PC-3 (cell line): ENCODE results near the gene PPP1R12B. TPM values are rescaled to one million over a fixed set of nuclear protein-coding genes. Genes with fewer than 3 reads are reported as not detected.
"Not testable (repeated sequence)": the region's sequence is repeated elsewhere in the genome, so short reads cannot be mapped to it uniquely, and the experiment has no call there.

Experiments used
- ATAC-seq: fragments of 200-7000 bp; cut with Tn5 transposase; 2 replicates; pipeline ENCODE4 v1.9.1; 2020; ENCODE audit warnings: mild to moderate bottlenecking, moderate library complexity
- BruUV-seq: library from RNA; stranded (reverse); fragments of 400-500 nt; replicated peaks from 2 replicates; lab custom pipeline; 2021; lab: Mats Ljungman, UMichigan
- CTCF ChIA-PET: fragments of 300-600 bp; sonication (Branson Sonifier 250); formaldehyde crosslinking; loops from one replicate; lab custom pipeline; 2022; ENCODE audit warnings: antibody characterized with exemption; lab: Charles Lee
- POLR2A ChIA-PET: fragments of 300-600 bp; sonication (Branson Sonifier 250); formaldehyde crosslinking; loops from one replicate; lab custom pipeline; 2022; ENCODE audit warnings: antibody characterized with exemption; ENCODE audit not compliant: unreplicated experiment; lab: Charles Lee
- DNase-seq: peaks from one replicate; pipeline ENCODE4 v3.0.0-alpha.2; 2015
- H2AFZ ChIP-seq: fragments of 300-600 bp; sonication (generic); 2 replicates; pipeline ENCODE4 v1.6.0; 2016; ENCODE audit warnings: antibody characterized with exemption, low read length
- H3F3A ChIP-seq: fragments of 300-600 bp; sonication (generic); one replicate; pipeline ENCODE4 v1.6.0; 2017; ENCODE audit warnings: antibody characterized with exemption, low read length, control low read depth, mild to moderate bottlenecking; ENCODE audit not compliant: unreplicated experiment
- H3K27ac ChIP-seq: fragments of 300-600 bp; sonication (generic); 2 replicates; pipeline ENCODE4 v1.5.1; 2016; ENCODE audit warnings: mild to moderate bottlenecking, low read length
- H3K27me3 ChIP-seq: fragments of 300-600 bp; sonication (generic); 2 replicates; pipeline ENCODE4 v1.6.1; 2016; ENCODE audit warnings: low read length, mixed read lengths
- H3K36me3 ChIP-seq: fragments of 300-600 bp; sonication (generic); 2 replicates; pipeline ENCODE4 v1.6.1; 2016; ENCODE audit warnings: low read depth, mixed run types, low read length, mixed read lengths
- H3K4me1 ChIP-seq: fragments of 300-600 bp; sonication (generic); 2 replicates; pipeline ENCODE4 v1.5.1; 2016; ENCODE audit warnings: low read length; ENCODE audit not compliant: insufficient read depth
- H3K4me2 ChIP-seq: fragments of 300-600 bp; sonication (generic); 2 replicates; pipeline ENCODE4 v1.6.0; 2016; ENCODE audit warnings: low read length
- H3K4me3 ChIP-seq: fragments of 300-600 bp; sonication (generic); 2 replicates; pipeline ENCODE4 v1.5.1; 2016; ENCODE audit warnings: mild to moderate bottlenecking, low read length, mixed read lengths
- H3K79me2 ChIP-seq: fragments of 300-600 bp; sonication (generic); 2 replicates; pipeline ENCODE4 v1.6.1; 2017; ENCODE audit warnings: low read length, mixed read lengths
- H3K9ac ChIP-seq: fragments of 300-600 bp; sonication (generic); 2 replicates; pipeline ENCODE4 v1.6.0; 2016; ENCODE audit warnings: mild to moderate bottlenecking, low read length
- H3K9me2 ChIP-seq: fragments of 300-600 bp; sonication (generic); replicated peaks from 2 replicates; pipeline ENCODE4 v1.6.1; 2016; ENCODE audit warnings: mixed run types, low read length, mixed read lengths
- H3K9me3 ChIP-seq: fragments of 300-600 bp; sonication (generic); 2 replicates; pipeline ENCODE4 v1.6.1; 2016; ENCODE audit warnings: low read length, mixed read lengths
- H4K20me1 ChIP-seq: fragments of 300-600 bp; sonication (generic); 2 replicates; pipeline ENCODE4 v1.6.1; 2016; ENCODE audit warnings: low read length, mixed read lengths
- intact Hi-C: fragments of 100-400 bp; cut with micrococcal nuclease; formaldehyde crosslinking; loops from 2 replicates; pipeline ENCODE4 v1.9.0; 2023
- total RNA-seq: library from RNA; depleted of rRNA; stranded (reverse); fragments of >200 nt; gene quantifications from 2 replicates; pipeline ENCODE4 v1.2.3, GENCODE V29; 2014

PPP1R12B gene
- total RNA-seq, 1 experiment from 2014 or later = 2.0 TPM

DNA sequence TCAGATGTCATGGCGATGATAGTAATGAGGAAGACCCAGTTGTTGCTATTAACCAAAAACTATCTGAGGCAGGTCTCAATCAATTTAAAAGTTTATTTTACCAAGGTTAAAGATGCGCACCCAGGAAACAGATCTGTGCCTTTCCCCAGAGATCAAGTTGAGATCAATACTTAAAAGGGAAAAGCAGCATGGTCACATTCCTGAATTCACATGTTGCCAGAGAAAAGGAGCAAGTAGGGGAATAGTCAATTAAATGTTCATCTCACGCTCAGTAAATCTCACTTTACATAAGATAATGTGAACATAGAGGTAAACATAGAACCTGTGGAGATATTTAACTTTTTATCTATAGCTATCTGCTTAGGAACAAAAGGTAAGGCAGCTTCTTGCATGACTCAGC is 71.2 kb downstream of the PPP1R12B start:
- H3K4me3 ChIP-seq, POLR2A ChIA-PET, H3K27me3 ChIP-seq, H3K9me2 ChIP-seq, BruUV-seq, H3K4me2 ChIP-seq, H3K9me3 ChIP-seq, H2AFZ ChIP-seq, H3K36me3 ChIP-seq, CTCF ChIA-PET, intact Hi-C loops, ATAC-seq, H3K27ac ChIP-seq, H3K79me2 ChIP-seq, H3F3A ChIP-seq, H3K9ac ChIP-seq, DNase-seq, H3K4me1 ChIP-seq, H4K20me1 ChIP-seq: not testable (repeated sequence)

DNA sequence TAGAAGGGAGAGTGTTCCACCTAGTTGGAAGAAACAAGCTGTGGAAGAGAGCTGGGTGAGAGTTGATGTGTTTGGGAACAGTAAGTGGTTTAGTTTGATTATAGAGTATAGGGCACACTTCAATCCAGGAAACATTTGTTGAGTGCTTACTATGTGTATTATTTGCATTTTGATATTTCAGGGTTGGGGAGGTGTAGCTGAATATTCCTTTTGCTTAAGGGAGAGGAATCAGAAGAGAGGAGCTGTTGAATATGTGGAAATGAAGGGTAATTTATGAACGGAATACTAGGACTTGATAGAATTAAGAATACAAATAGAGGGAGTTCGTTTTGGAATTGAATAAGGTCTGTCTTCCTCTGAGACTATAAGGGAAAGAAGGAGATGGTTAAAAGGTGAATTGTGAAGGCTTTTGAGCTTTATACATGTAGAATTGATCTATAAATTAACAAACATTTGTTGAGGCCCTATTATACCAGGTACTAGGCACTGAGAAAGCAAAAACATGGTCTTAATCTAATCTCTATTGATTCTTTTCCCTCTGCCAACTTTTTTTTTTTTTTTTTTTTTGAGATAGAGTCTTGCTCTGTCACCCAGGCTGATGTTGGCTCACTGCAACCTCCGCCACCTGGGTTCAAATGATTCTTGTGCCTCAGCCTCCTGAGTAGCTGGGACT is 72.1 kb downstream of the PPP1R12B start:
- H3K4me3 ChIP-seq, H3K9ac ChIP-seq, H3K27me3 ChIP-seq, H3K4me2 ChIP-seq, intact Hi-C loops, DNase-seq, CTCF ChIA-PET, H4K20me1 ChIP-seq, H3K9me2 ChIP-seq, H3K36me3 ChIP-seq, H3K79me2 ChIP-seq, H3K27ac ChIP-seq, H2AFZ ChIP-seq, H3K9me3 ChIP-seq, POLR2A ChIA-PET, ATAC-seq, BruUV-seq, H3K4me1 ChIP-seq, H3F3A ChIP-seq: not testable (repeated sequence)

DNA sequence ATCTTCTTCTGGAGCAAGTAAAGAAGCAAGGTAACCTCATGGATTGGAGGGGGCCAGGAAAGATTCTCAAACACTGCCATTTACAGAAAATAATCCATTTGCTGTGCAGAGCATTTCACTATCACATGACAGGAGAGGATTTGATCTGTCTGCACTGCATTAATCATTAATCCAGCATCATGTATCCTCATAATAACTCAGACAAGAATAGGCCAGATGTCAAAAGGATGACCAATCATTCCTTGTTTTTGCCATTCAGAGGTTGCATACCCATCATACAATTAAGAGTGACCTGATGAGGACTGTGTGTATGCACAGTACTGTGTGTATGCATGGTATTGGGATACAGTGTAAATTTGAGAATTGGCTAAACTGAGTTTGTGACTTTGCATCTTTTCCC is 74.2 kb downstream of the PPP1R12B start:
- H3K9ac ChIP-seq, H3F3A ChIP-seq, H3K4me1 ChIP-seq, H3K9me3 ChIP-seq, BruUV-seq, H4K20me1 ChIP-seq, CTCF ChIA-PET, H3K79me2 ChIP-seq, H3K27me3 ChIP-seq, H3K4me3 ChIP-seq, ATAC-seq, H3K36me3 ChIP-seq, POLR2A ChIA-PET, H3K27ac ChIP-seq, intact Hi-C loops, H3K9me2 ChIP-seq, DNase-seq, H3K4me2 ChIP-seq, H2AFZ ChIP-seq: not testable (repeated sequence)

DNA sequence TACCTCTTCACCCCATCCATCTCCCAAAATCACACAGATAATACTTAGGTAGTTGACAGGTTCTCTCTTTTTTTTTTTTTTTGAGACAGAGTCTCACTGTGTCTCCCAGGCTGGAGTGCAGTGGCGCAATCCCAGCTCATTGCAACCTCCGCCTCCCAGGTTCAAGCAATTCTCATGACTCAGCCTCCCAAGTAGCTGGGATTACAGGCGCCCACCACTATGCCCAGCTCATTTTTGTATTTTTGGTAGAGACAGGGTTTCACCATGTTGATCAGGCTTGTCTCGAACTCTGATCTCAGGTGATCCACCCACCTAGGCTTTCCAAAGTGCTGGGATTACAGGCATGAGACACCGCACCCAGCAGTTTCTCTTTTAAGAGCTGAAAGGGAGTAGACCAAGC is 75.8 kb downstream of the PPP1R12B start:
- DNase-seq = not testable (repeated sequence)

DNA sequence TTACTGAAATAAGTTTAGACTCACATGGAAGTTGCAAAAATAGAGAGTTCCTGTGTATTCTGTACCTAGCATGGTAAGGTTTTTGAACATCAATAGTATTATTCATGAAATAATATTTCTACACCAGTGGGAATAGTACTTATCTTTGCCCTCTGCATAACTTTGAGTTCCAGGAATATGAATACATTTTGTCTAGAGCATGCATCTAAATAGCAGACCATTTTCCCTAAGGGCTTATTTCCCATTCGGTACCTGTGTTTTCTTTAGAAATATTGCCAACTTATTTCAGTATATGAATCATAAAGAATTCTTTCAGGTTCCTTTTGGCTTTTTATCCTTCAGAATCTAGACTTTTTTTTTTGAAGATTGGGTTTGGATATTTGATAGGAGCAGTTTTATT is 81.6 kb downstream of the PPP1R12B start:
- H3K4me2 ChIP-seq, H3K27ac ChIP-seq, H3K36me3 ChIP-seq, H3K9me3 ChIP-seq, H3K9ac ChIP-seq, DNase-seq, intact Hi-C loops, H3K9me2 ChIP-seq, H3F3A ChIP-seq, H3K79me2 ChIP-seq, H4K20me1 ChIP-seq, CTCF ChIA-PET, H3K27me3 ChIP-seq, H3K4me3 ChIP-seq, BruUV-seq, POLR2A ChIA-PET, H3K4me1 ChIP-seq, H2AFZ ChIP-seq, ATAC-seq: not testable (repeated sequence)

More for the DNA sequence above, 75.8 kb downstream of the PPP1R12B start:
- POLR2A ChIA-PET, H3K9ac ChIP-seq, H3K9me3 ChIP-seq, H3K4me3 ChIP-seq, H3K27ac ChIP-seq, BruUV-seq, CTCF ChIA-PET, H3K4me2 ChIP-seq, ATAC-seq, H3K79me2 ChIP-seq, H4K20me1 ChIP-seq, H3K4me1 ChIP-seq, H3K9me2 ChIP-seq, intact Hi-C loops, H2AFZ ChIP-seq, H3K27me3 ChIP-seq, H3K36me3 ChIP-seq, H3F3A ChIP-seq: not testable (repeated sequence)

DNA sequence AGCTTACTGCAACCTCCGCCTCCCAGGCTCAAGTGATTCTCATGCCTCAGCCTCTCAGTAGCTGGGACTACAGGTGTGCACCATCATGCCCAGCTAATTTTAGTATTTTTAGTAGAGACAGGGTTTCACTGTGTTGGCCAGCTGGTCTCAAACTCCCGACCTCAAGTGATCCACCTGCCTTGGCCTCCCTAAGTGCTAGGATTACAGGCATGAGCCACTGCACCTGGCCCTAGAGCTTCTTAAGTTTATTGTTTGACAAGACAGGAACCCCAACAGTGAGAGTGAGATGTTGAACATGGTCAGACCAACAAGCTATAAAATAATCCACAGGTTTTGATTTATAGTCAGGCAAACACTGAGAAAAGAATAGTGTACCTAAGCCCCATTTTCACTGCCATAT is 83.8 kb downstream of the PPP1R12B start:
- H3K4me1 ChIP-seq, DNase-seq, H3F3A ChIP-seq, CTCF ChIA-PET, intact Hi-C loops, H3K4me2 ChIP-seq, H3K9me3 ChIP-seq, H4K20me1 ChIP-seq, H3K79me2 ChIP-seq, H3K27ac ChIP-seq, H2AFZ ChIP-seq, BruUV-seq, H3K9me2 ChIP-seq, H3K4me3 ChIP-seq, H3K36me3 ChIP-seq, ATAC-seq, H3K9ac ChIP-seq, POLR2A ChIA-PET, H3K27me3 ChIP-seq: not testable (repeated sequence)
